Activated T-cell treated with anti-CD3 and anti-CD28 coated beads, Interleukin-2, amount 50 U/mL, for 72 hours (primary cell): ENCODE measurements around the gene ARMC9. TPM values are rescaled to one million over a fixed set of nuclear protein-coding genes. Genes with fewer than 3 reads are reported as not detected.

ENCODE experiments used
- ATAC-seq, 2 donors: fragments of 150-1000 bp; cut with Tn5 transposase; replicated peaks in 1 of 2; 2 replicates each; pipeline ENCODE4 v1.10.0; 2021; ENCODE audit warnings: moderate library complexity in 2 of 2, mild to moderate bottlenecking in 1 of 2
- DNase-seq, 2 donors: peaks; one replicate each; pipeline ENCODE4 v3.0.0; 2021 to 2022; ENCODE audit warnings: mixed read lengths in 1 of 2
- H3K27ac Mint-ChIP-seq: one replicate; pipeline ENCODE4 v1.8.0; 2022; ENCODE audit warnings: mild to moderate bottlenecking, moderate library complexity, mixed read lengths
- H3K27me3 Mint-ChIP-seq: one replicate; pipeline ENCODE4 v1.8.0; 2022; ENCODE audit warnings: low read depth, mixed read lengths
- H3K36me3 Mint-ChIP-seq, 2 donors: one replicate each; pipeline ENCODE4 v1.8.0; 2022; ENCODE audit warnings: mixed read lengths in 2 of 2, mild to moderate bottlenecking in 1 of 2; ENCODE audit not compliant: insufficient read depth in 2 of 2
- H3K4me1 Mint-ChIP-seq: one replicate; pipeline ENCODE4 v1.8.0; 2022; ENCODE audit warnings: low read depth, mixed read lengths
- H3K4me3 Mint-ChIP-seq, 2 donors: one replicate each; pipeline ENCODE4 v1.8.0; 2022; ENCODE audit warnings: mild to moderate bottlenecking in 2 of 2, mixed read lengths in 2 of 2, moderate library complexity in 2 of 2
- H3K9me3 Mint-ChIP-seq, 2 donors: one replicate each; pipeline ENCODE4 v1.8.0; 2022; ENCODE audit warnings: mixed read lengths in 2 of 2
- total RNA-seq, 2 donors: library from RNA; stranded (reverse); gene quantifications; one replicate each; pipeline ENCODE4 v1.2.3, GENCODE V29; 2022

ARMC9 gene
- total RNA-seq, 2 donors from 2014 or later: 1.4 to 2.1 TPM

GRCh38 chr2:231380991-231381847 lies 182.8 kb downstream of the ARMC9 start:
- H3K9me3 Mint-ChIP-seq: peaks cover 8 to 10% of the 10 kb centered on the region in 2 donors
- no peaks in the 10 kb centered on the region for H3K4me1 Mint-ChIP-seq
- DNase-seq (no peak), ATAC-seq (no peak)
- no peak overlapping the region for H3K4me3 Mint-ChIP-seq
- no peak overlapping the region for H3K27ac Mint-ChIP-seq
- peaks cover 7% of the 10 kb centered on the region for H3K27me3 Mint-ChIP-seq
- peaks cover 4 to 6% of the 10 kb centered on the region in 2 donors for H3K36me3 Mint-ChIP-seq

DNA sequence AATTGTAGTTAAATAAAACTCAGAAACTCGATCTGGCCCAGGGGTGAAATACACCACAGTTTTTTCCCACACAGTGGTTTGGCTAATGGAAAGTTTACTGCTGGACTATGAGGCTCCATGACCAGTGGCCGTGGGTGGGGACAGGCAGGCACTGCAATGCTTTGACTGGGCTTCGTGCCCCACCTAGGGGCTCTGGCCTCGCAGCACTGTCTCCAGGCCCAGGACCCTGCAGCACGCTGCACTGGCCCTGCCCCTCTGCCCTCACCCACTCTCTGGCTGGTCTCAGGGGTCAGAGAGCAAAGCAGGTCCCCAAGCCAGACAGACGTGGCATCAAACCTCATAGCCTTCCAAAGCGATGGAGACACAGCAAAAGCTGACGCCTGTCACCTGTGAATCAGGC lies 183.7 kb downstream of the ARMC9 start:
- ATAC-seq (no peak), DNase-seq (no peak)
- peaks cover 8 to 10% of the 10 kb centered on the region in 2 donors for H3K9me3 Mint-ChIP-seq
- no peak overlapping the region for H3K27ac Mint-ChIP-seq
- no peak overlapping the region for H3K4me3 Mint-ChIP-seq
- peaks cover 4 to 6% of the 10 kb centered on the region in 2 donors for H3K36me3 Mint-ChIP-seq
- H3K27me3 Mint-ChIP-seq: peaks cover 7% of the 10 kb centered on the region
- no peaks in the 10 kb centered on the region for H3K4me1 Mint-ChIP-seq

- no peak overlapping the region for H3K4me3 Mint-ChIP-seq
Measured at GRCh38 chr2:231383416-231384108, 185.1 kb downstream of the ARMC9 start.

DNA sequence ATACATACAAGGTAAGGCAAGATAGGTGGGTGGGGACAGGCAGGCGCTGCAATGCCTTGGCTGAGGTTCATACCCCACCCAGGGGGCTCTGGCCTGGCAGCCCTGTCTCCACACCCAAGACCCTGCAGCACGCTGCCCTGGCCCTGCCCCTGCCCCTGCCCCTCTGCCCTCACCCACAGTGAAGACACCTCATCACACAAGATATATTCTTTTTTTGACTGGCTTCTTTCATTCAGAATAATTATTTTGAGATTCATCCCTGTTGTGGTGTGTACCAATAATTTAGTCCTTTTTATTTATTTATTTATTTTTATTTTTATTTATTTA lies 185.6 kb downstream of the ARMC9 start:
- no peak for DNase-seq
- peaks cover 8 to 10% of the 10 kb centered on the region in 2 donors for H3K9me3 Mint-ChIP-seq

More at GRCh38 chr2:231383416-231384108, 185.1 kb downstream of the ARMC9 start:
- ATAC-seq (no peak), DNase-seq (no peak)
- peaks cover 7% of the 10 kb centered on the region for H3K27me3 Mint-ChIP-seq
- H3K36me3 Mint-ChIP-seq: peaks cover 4 to 6% of the 10 kb centered on the region in 2 donors
- peaks cover 8 to 10% of the 10 kb centered on the region in 2 donors for H3K9me3 Mint-ChIP-seq
- no peaks in the 10 kb centered on the region for H3K4me1 Mint-ChIP-seq
- H3K27ac Mint-ChIP-seq: no peak overlapping the region

DNA sequence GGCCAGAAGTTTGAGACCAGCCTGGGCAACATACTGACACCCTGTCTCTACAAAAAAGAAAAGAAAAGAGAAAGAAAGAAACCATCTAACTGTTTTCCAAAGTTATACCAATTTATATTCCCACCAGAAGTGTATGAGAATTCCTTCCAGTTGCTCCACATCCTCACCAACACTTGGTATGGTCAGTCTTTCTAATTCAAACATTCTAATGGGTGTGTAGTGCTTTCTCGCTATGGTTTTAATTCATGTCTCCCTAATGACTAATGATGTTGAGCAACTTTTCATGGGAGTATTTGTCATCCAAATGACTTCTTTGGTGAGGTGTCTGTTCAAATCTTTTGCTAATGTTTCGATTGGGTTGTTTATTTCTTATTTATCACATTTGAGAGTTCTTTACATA lies 186.5 kb downstream of the ARMC9 start:
- no peak for ATAC-seq
- Mint-ChIP-seq H3K4me3 (no peak overlapping the region), H3K36me3 (peaks cover 4 to 6% of the 10 kb centered on the region in 2 donors), H3K4me1 (no peaks in the 10 kb centered on the region), H3K27me3 (peaks cover 7% of the 10 kb centered on the region), H3K27ac (no peak overlapping the region), H3K9me3 (peaks cover 8 to 10% of the 10 kb centered on the region in 2 donors)
- no peak for DNase-seq

More for the DNA sequence above, 185.6 kb downstream of the ARMC9 start:
- Mint-ChIP-seq H3K27me3 (peaks cover 7% of the 10 kb centered on the region), H3K4me1 (no peaks in the 10 kb centered on the region), H3K27ac (no peak overlapping the region), H3K36me3 (peaks cover 4 to 6% of the 10 kb centered on the region in 2 donors), H3K4me3 (no peak overlapping the region)
- ATAC-seq: no peak

DNA sequence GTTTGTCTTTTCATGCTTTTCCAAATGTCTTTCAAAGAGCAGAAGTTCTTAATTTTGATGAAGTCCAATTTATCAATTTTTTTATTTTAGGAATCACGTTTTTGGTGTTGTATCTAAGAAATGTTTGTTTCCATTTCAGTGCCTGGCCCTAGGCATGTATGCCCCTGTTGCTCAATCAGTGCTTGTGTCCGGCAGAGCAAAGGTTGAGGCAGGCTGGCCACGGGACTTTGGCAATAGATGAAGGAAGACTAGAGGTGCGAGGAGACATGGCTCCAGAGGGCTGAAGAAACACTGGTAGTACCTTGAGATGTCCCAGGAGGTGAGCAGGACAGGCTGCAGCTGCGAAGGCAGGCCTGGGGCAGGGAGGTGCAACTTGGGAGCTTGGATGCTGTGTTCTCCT lies 187.0 kb downstream of the ARMC9 start:
- Mint-ChIP-seq H3K4me1 (no peaks in the 10 kb centered on the region), H3K36me3 (peaks cover 4 to 6% of the 10 kb centered on the region in 2 donors), H3K27ac (no peak overlapping the region), H3K4me3 (no peak overlapping the region), H3K9me3 (peaks cover 8 to 10% of the 10 kb centered on the region in 2 donors), H3K27me3 (peaks cover 7% of the 10 kb centered on the region)
- DNase-seq: no peak
- ATAC-seq: no peak

DNA sequence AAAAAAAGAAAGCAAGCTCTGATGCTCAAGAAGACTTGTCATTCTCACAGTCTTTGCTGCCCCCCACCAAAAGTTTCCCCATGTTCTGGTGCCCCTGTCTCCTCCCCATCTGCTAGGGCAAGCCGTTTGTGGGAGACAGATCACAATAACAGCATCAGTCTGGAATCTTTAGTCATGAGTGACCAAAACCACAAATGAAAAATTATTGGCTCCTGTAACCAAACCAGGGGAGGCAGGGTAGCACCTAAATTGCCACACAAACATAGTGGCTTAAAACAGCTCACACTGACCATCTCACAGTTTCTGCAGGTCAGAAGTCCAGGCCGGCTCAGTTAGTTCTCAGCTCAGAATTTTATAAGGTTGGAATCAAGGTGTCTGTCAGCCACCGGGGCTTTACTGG lies 188.0 kb downstream of the ARMC9 start:
- H3K27me3 Mint-ChIP-seq: peaks cover 7% of the 10 kb centered on the region
- H3K4me3 Mint-ChIP-seq: no peak overlapping the region
- H3K27ac Mint-ChIP-seq: no peak overlapping the region
- H3K36me3 Mint-ChIP-seq: peaks cover 4 to 6% of the 10 kb centered on the region in 2 donors
- H3K4me1 Mint-ChIP-seq: no peaks in the 10 kb centered on the region
- peaks cover 8 to 10% of the 10 kb centered on the region in 2 donors for H3K9me3 Mint-ChIP-seq
- ATAC-seq (no peak), DNase-seq (no peak)

DNA sequence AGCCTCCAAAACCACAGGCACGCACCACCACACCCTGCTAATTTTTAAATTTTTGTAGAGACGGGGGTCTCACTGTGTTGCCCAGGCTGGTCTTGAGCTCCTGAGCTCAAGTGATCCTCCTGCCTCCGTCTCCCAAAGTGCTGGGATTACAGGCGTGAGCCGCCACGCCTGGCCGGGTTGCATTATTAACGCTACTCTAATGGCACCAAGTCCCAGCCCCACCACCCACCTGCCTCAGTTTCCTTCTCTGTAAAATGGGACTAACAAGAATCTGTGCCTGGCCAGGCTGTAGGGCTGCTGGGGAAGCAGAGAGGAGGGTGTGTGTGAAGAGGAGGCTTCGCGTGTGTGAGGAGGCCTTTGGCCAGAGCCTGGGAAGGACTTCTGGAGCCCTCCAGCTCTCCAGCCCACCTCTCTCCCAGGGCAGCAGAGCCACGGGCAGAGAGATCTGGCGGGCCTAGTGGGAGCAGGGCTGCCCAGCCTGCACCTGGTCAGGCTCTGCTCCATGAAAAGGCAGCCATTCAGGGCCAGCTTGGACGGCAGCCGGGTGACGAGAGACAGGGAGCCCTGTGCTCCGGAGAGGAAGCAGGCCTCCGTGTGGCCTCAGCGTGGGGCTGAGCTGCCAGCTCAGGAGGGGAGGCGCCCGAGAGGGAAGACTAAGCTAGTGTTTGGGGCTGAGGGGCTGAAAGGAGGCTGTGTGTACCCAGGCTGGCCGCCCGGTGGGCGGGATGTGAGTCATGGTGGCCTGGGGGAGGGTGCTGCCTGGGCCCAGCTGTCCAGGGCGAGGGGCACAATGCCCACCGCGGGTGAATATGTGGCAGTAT lies 189.7 kb downstream of the ARMC9 start:
- Mint-ChIP-seq H3K4me3 (no peak overlapping the region), H3K27me3 (peaks cover 9% of the 10 kb centered on the region), H3K4me1 (peaks cover 3% of the 10 kb centered on the region), H3K27ac (no peak overlapping the region), H3K9me3 (peaks cover 8 to 10% of the 10 kb centered on the region in 2 donors), H3K36me3 (peaks cover 4 to 6% of the 10 kb centered on the region in 2 donors)
- no peak for ATAC-seq
- no peak for DNase-seq

- H3K27me3 Mint-ChIP-seq: peaks cover 17% of the 10 kb centered on the region
- peaks cover 4 to 6% of the 10 kb centered on the region in 2 donors for H3K36me3 Mint-ChIP-seq
- no peak overlapping the region for H3K4me3 Mint-ChIP-seq
- ATAC-seq: no peak
- peaks cover 8 to 10% of the 10 kb centered on the region in 2 donors for H3K9me3 Mint-ChIP-seq
- H3K27ac Mint-ChIP-seq: no peak overlapping the region
- no peak for DNase-seq
- H3K4me1 Mint-ChIP-seq: peaks cover 10% of the 10 kb centered on the region
Measured at GRCh38 chr2:231388725-231389346, 190.4 kb downstream of the ARMC9 start.

DNA sequence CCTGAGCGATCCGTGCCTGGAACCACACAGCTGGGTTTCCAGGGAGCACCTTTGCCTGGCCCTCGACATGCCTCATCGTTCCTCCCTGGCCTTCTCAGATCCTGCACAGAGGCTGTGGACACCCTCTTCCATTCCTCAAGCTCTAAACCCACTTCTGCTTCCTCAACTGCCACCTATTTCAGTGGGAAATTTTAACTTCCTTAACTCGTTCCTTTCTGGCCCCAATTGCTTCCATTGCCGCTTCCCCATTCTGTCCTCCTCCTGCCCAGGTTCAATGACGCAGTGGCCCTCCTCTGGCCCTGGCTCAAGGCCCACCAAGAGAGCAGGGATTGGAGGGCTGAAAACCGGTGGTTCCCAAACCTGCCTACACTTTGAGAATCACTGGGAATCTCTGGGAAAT lies 192.2 kb downstream of the ARMC9 start:
- Mint-ChIP-seq H3K4me1 (peaks cover 18% of the 10 kb centered on the region), H3K9me3 (peaks cover 0 to 2% of the 10 kb centered on the region in 2 donors), H3K4me3 (no peak overlapping the region), H3K27me3 (peaks cover 26% of the 10 kb centered on the region), H3K27ac (no peak overlapping the region), H3K36me3 (peaks cover 0 to 4% of the 10 kb centered on the region in 2 donors)
- ATAC-seq: no peak
- DNase-seq: no peak

- Mint-ChIP-seq H3K4me1 (peaks cover 24% of the 10 kb centered on the region), H3K36me3 (no peaks in the 10 kb centered on the region), H3K4me3 (no peak overlapping the region), H3K27me3 (peaks cover 34% of the 10 kb centered on the region), H3K27ac (no peak overlapping the region), H3K9me3 (no peaks in the 10 kb centered on the region)
- ATAC-seq (no peak), DNase-seq (no peak)
Measured at GRCh38 chr2:231391981-231392380, 193.6 kb downstream of the ARMC9 start.

DNA sequence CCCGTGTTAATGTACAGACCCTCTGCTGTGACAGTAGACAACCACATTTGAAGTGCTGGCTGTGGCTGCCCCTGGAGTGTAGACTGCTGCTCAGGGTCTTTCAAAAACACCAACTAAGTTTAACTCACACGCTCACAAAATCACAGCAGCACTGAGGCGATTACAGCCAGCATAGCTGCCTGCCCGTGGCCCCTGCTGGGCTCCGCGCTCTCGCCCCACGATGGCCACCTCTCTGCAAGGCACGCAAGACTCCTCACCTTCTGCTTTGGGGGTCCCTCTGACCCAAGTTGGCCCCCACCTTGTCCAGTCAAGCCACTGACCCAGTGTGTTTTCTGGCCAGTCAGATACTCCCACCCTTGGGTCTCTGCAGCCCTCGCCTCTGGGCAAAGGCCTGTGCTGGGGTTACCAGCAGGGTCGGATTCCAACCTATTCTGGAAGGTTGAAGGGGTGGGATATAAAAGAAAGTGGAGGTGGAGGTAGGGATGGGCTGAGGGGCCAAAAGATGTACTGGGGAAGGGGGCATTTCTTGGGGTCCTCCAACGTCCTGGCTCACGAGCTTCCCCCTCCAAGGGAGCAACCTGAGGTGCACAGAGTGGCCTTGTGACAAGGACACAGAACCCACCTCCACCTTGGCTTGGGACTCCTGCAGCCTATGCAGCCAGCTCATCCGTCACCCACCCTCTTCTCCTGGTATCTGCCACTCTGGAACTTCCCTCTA lies 194.2 kb downstream of the ARMC9 start:
- H3K9me3 Mint-ChIP-seq: no peaks in the 10 kb centered on the region
- H3K36me3 Mint-ChIP-seq: no peaks in the 10 kb centered on the region
- ATAC-seq (no peak), DNase-seq (no peak)
- H3K4me1 Mint-ChIP-seq: peaks cover 28% of the 10 kb centered on the region
- peaks cover 36% of the 10 kb centered on the region for H3K27me3 Mint-ChIP-seq
- no peak overlapping the region for H3K27ac Mint-ChIP-seq
- H3K4me3 Mint-ChIP-seq: no peak overlapping the region
